Suprapubic skin (tissue), 4 donors: ENCODE data around the gene LCMT2. TPM values are rescaled to one million over a fixed set of nuclear protein-coding genes. Genes with fewer than 3 reads are reported as not detected.

Source experiments
- DNase-seq, 2 donors: peaks; one replicate each; pipeline ENCODE4 v3.0.0-alpha.2; 2019; ENCODE audit warnings: low spot score in 2 of 2
- H3K27ac ChIP-seq: fragments of 200-600 bp; sonication (generic); one replicate; pipeline ENCODE4 v1.5.1; 2019
- H3K27me3 ChIP-seq: fragments of 200-600 bp; sonication (generic); one replicate; pipeline ENCODE4 v1.5.1; 2019
- H3K36me3 ChIP-seq: fragments of 200-600 bp; sonication (generic); one replicate; pipeline ENCODE4 v1.5.1; 2019
- H3K4me1 ChIP-seq: fragments of 200-600 bp; sonication (generic); one replicate; pipeline ENCODE4 v1.5.1; 2019
- H3K4me3 ChIP-seq: fragments of 200-600 bp; sonication (generic); one replicate; pipeline ENCODE4 v1.5.1; 2019; ENCODE audit warnings: mild to moderate bottlenecking
- H3K9me3 ChIP-seq: fragments of 200-600 bp; sonication (generic); one replicate; pipeline ENCODE4 v1.5.1; 2019
- CTCF ChIP-seq, 2 donors: fragments of 200-600 bp in 1 of 2; fragments of 450-650 bp in 1 of 2; sonication (generic) in 1 of 2; IDR thresholded peaks; one replicate each; pipeline ENCODE4 v1.5.1; 2016 to 2019; ENCODE audit warnings: antibody characterized with exemption in 2 of 2, mild to moderate bottlenecking in 1 of 2, moderate library complexity in 1 of 2
- EP300 ChIP-seq: sonication (generic); formaldehyde crosslinking; IDR thresholded peaks from one replicate; pipeline ENCODE4 v1.6.1; 2017; ENCODE audit warnings: antibody characterized with exemption
- POLR2A ChIP-seq, 2 donors: fragments of 450-650 bp; IDR thresholded peaks; one replicate each; pipeline ENCODE4 v1.6.1; 2017; ENCODE audit warnings: antibody characterized with exemption in 2 of 2, mild to moderate bottlenecking in 2 of 2, moderate library complexity in 2 of 2
- POLR2AphosphoS5 ChIP-seq, 3 donors: sonication (generic); formaldehyde crosslinking; IDR thresholded peaks; one replicate each; pipeline ENCODE4 v1.6.1; 2017; ENCODE audit warnings: antibody characterized with exemption in 3 of 3
- WGBS: methylation state at CpG from one replicate; pipeline ENCODE4 v1.1.5; 2018; 5-methylcytosine and 5-hydroxymethylcytosine counted together
- total RNA-seq, 4 donors: library from RNA; depleted of rRNA; stranded (reverse); fragments of >200 nt; gene quantifications; one replicate each; pipeline ENCODE4 v1.1.0, GENCODE V29; 2016

Gene LCMT2
- total RNA-seq: 1 to 10 TPM; 3.2 to 5.7 (median 5.6) TPM

GRCh38 chr15:43329960-43330779 lies at the start of gene LCMT2:
LCMT2 (minus strand) TSS chr15:43330573; CDS start chr15:43330489, 84 bp downstream.
- WGBS: 1% methylated on average over 58 of the region's 86 CpGs
- DNase-seq: peak; percentile 96 to 97

GRCh38 chr15:43378601-43379000 lies 48.2 kb upstream of the LCMT2 start:
- Histone ChIP-seq H3K27me3 (no peaks in the 10 kb centered on the region), H3K36me3 (peaks cover 34% of the 10 kb centered on the region), H3K9me3 (no peaks in the 10 kb centered on the region), H3K4me3 (no peak overlapping the region), H3K27ac (no peak overlapping the region), H3K4me1 (no peaks in the 10 kb centered on the region)
- no peak for TF ChIP-seq POLR2A (IDR thresholded peaks at IDR 0.05)
- TF ChIP-seq CTCF (IDR thresholded peaks at IDR 0.05): no peak
- TF ChIP-seq POLR2AphosphoS5 (IDR thresholded peaks at IDR 0.05): no peak
- no peak for TF ChIP-seq EP300
- no peak for DNase-seq

More at GRCh38 chr15:43329960-43330779, at the start of gene LCMT2:
- H3K27ac ChIP-seq: peak within 1 kb of the TSS; percentile 94
- no peaks in the 10 kb centered on the region for H3K36me3 ChIP-seq
- TF ChIP-seq POLR2AphosphoS5 (IDR thresholded peaks at IDR 0.05) (peak in 2 of 3 donors; percentile 32 to 48), CTCF (IDR thresholded peaks at IDR 0.05) (no peak), POLR2A (IDR thresholded peaks at IDR 0.05) (peak in 1 of 2 donors; percentile 63)
- H3K9me3 ChIP-seq: no peaks in the 10 kb centered on the region
- H3K4me1 ChIP-seq: peaks cover 23% of the 10 kb centered on the region
- H3K27me3 ChIP-seq: no peaks in the 10 kb centered on the region
- H3K4me3 ChIP-seq: peak within 1 kb of the TSS; percentile 79

- Histone ChIP-seq H3K27me3 (no peaks in the 10 kb centered on the region), H3K4me1 (peaks cover 17% of the 10 kb centered on the region), H3K36me3 (peaks cover 13% of the 10 kb centered on the region), H3K27ac (no peak overlapping the region), H3K9me3 (no peaks in the 10 kb centered on the region), H3K4me3 (no peak overlapping the region)
- WGBS: 88% methylated on average over 13 of the region's 13 CpGs
- TF ChIP-seq CTCF (IDR thresholded peaks at IDR 0.05): peak in 1 of 2 donors; percentile 51
- no peak for TF ChIP-seq POLR2AphosphoS5 (IDR thresholded peaks at IDR 0.05)
- no peak for TF ChIP-seq POLR2A (IDR thresholded peaks at IDR 0.05)
- TF ChIP-seq EP300: no peak
- DNase-seq: no peak
Measured at GRCh38 chr15:43376017-43376705, 45.8 kb upstream of the LCMT2 start.

GRCh38 chr15:43370975-43371974 lies 40.9 kb upstream of the LCMT2 start, which contains the start of the genes TUBGCP4 and ZSCAN29:
TUBGCP4 (plus strand) TSS chr15:43371101; CDS start chr15:43371355, 254 bp downstream.
ZSCAN29 (minus strand) TSS chr15:43371043; CDS start chr15:43369913, 1,130 bp downstream.
- Histone ChIP-seq H3K36me3 (peaks cover 9% of the 10 kb centered on the region), H3K27ac (peak within 1 kb of the TSS; percentile 35), H3K27me3 (no peaks in the 10 kb centered on the region), H3K9me3 (no peaks in the 10 kb centered on the region), H3K4me1 (peaks cover 38% of the 10 kb centered on the region), H3K4me3 (peak within 1 kb of the TSS; percentile 84)
- 4% methylated on average over 29 of the region's 66 CpGs for WGBS
- peak; percentile 88 to 89 for DNase-seq
- TF ChIP-seq POLR2A (IDR thresholded peaks at IDR 0.05): no peak
- peak in 1 of 2 donors; percentile 19 for TF ChIP-seq CTCF (IDR thresholded peaks at IDR 0.05)
